DND-41 (cell line): ENCODE data around the gene ZNF506.

Experiments used
- ATAC-seq: fragments of 200-7000 bp; cut with Tn5 transposase; 3 replicates; pipeline ENCODE4 v1.9.1; 2021; ENCODE audit warnings: low read depth; ENCODE audit not compliant: insufficient read depth
- DNase-seq: peaks from one replicate; pipeline ENCODE4 v3.0.0-alpha.2; 2020
- H2AFZ ChIP-seq: 2 replicates; pipeline ENCODE4 v1.6.0; 2012; ENCODE audit warnings: low read depth, low read length
- H3K27ac ChIP-seq: 2 replicates; pipeline ENCODE4 v1.5.1; 2012; ENCODE audit warnings: low read length, inconsistent platforms
- H3K27me3 ChIP-seq: fragments of 200-600 bp; sonication (generic); 2 replicates; pipeline ENCODE4 v1.6.0; 2012; ENCODE audit warnings: low read length, mild to moderate bottlenecking, inconsistent platforms; ENCODE audit not compliant: insufficient read depth, poor library complexity
- H3K36me3 ChIP-seq: 2 replicates; pipeline ENCODE4 v1.5.1; 2012; ENCODE audit warnings: low read length, inconsistent platforms; ENCODE audit not compliant: insufficient read depth
- H3K4me1 ChIP-seq: 2 replicates; pipeline ENCODE4 v1.5.1; 2012; ENCODE audit warnings: mild to moderate bottlenecking, low read length; ENCODE audit not compliant: insufficient read depth
- H3K4me2 ChIP-seq: 2 replicates; pipeline ENCODE4 v1.6.0; 2012; ENCODE audit warnings: mild to moderate bottlenecking, moderate library complexity, low read length, inconsistent platforms; ENCODE audit not compliant: insufficient read depth
- H3K4me3 ChIP-seq, 2 experiments: fragments of 200-600 bp in 1 of 2; shearing (Covaris generic) in 1 of 2; 2 replicates each; pipeline ENCODE4 v1.5.1; 2012 to 2016; ENCODE audit warnings: inconsistent platforms in 2 of 2, low read length in 2 of 2, mild to moderate bottlenecking in 2 of 2, low read depth in 1 of 2, moderate library complexity in 1 of 2
- H3K79me2 ChIP-seq: 2 replicates; pipeline ENCODE4 v1.6.0; 2012; ENCODE audit warnings: low read length, inconsistent platforms; ENCODE audit not compliant: insufficient read depth
- H3K9ac ChIP-seq: 2 replicates; pipeline ENCODE4 v1.6.0; 2012; ENCODE audit warnings: low read depth, mild to moderate bottlenecking, inconsistent platforms, low read length, moderate library complexity
- H3K9me3 ChIP-seq: 2 replicates; pipeline ENCODE4 v1.5.1; 2012; ENCODE audit warnings: low read length, moderate library complexity, mild to moderate bottlenecking, inconsistent platforms; ENCODE audit not compliant: insufficient read depth, severe bottlenecking
- H4K20me1 ChIP-seq: 2 replicates; pipeline ENCODE4 v1.6.0; 2012; ENCODE audit warnings: low read length; ENCODE audit not compliant: insufficient read depth
- EZH2 ChIP-seq: IDR thresholded peaks from 3 replicates; pipeline ENCODE4 v1.6.1; 2012; ENCODE audit warnings: borderline replicate concordance, low read depth, mild to moderate bottlenecking, moderate library complexity, low read length, inconsistent platforms; ENCODE audit not compliant: severe bottlenecking
- TF ChIP-seq, protein P1 (sequence below): IDR thresholded peaks from 2 replicates; pipeline ENCODE4 v1.5.1; 2012; ENCODE audit warnings: borderline replicate concordance, low read length, moderate library complexity, mild to moderate bottlenecking; ENCODE audit not compliant: poor library complexity, severe bottlenecking; ENCODE audit errors: extremely low read depth

ZNF506 gene

DNA sequence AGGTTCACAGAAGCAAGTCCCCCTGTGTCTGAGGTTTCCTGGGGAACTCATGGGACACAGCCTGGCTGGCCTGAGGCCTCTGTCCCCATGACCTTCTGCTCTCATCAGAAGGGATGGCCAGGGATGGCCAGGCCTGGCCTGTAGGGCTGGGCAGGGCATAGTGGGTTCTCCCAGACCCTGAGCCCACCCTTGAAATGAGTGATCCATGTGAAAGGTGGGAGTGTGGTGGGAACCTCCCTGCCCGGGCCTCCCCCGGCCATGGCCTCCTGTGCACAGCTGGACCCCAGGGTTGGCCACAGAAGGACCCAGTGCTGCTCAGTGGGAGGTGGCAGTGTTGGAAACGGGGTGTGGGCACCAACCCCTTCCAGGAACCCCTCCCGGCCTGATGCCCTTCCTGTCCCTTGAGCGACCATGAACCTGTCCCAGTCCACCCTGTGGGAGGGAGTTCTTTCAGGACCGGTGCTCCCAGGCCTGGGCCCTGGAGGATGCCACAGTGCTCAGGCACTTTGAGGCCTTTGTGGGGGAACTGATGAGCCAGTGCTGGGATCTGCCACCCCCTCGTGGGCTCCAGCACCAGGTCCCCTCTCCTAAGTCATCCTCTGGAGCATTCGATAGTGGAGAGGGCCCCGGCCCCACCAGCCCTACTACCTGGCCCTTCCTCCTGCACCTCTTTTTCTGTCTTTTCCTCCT lies 73.2 kb downstream of the ZNF506 start:
- DNase-seq, result no peak

DNA sequence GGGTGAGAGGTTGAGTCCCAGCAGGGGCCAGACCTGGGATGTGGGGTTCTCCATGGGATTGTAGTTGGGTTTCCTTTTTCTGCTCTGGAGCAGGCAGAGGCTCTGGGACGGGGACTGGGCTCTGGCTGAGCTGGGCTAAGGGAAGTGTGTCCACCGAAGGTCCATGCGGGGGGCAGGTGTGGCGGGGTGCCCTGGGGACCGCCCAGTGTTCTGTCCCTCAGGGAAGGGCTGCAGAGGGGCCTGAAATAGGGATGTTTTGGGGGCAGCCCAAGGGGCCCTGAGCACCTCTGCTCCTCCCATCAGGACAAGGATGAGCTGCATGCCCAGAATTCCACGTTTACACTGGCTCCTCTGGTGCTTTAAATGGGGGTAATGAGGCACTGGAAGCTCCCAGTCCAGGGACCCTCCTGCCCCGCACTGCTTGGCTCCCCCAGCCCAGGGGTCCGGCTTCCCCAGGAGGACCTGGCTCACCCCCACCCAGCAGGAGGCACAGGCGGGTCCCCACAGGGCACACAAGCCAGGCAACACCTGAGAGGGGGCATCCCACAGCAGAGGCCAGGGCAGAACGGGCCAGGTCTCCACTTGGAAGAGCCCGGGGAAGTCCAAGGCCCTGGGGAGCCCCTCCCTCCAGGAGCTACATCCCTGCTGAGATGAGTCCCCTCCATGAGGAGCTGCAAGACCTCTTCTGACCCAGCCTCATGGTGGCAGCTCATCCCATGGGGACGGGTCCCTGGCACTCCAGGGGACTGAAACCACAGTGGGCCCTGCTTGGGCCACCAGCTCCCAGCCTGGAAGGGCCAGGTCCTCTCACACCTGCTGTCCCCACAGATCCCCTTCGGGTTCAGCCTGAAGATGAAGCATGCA lies 74.0 kb downstream of the ZNF506 start:
- ATAC-seq (no peak), DNase-seq (no peak)
- Histone ChIP-seq H3K4me1 (no peaks in the 10 kb centered on the region), H3K9me3 (no peaks in the 10 kb centered on the region), H2AFZ (no peak overlapping the region), H3K79me2 (no peaks in the 10 kb centered on the region), H3K4me2 (no peak overlapping the region), H3K4me3 (no peak overlapping the region), H3K9ac (no peak overlapping the region), H3K27ac (no peak overlapping the region), H4K20me1 (no peaks in the 10 kb centered on the region), H3K27me3 (no peaks in the 10 kb centered on the region), H3K36me3 (no peaks in the 10 kb centered on the region)
- no peak for TF ChIP-seq EZH2
- TF ChIP-seq, protein P1, sequence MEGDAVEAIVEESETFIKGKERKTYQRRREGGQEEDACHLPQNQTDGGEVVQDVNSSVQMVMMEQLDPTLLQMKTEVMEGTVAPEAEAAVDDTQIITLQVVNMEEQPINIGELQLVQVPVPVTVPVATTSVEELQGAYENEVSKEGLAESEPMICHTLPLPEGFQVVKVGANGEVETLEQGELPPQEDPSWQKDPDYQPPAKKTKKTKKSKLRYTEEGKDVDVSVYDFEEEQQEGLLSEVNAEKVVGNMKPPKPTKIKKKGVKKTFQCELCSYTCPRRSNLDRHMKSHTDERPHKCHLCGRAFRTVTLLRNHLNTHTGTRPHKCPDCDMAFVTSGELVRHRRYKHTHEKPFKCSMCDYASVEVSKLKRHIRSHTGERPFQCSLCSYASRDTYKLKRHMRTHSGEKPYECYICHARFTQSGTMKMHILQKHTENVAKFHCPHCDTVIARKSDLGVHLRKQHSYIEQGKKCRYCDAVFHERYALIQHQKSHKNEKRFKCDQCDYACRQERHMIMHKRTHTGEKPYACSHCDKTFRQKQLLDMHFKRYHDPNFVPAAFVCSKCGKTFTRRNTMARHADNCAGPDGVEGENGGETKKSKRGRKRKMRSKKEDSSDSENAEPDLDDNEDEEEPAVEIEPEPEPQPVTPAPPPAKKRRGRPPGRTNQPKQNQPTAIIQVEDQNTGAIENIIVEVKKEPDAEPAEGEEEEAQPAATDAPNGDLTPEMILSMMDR, result no peak

More for the DNA sequence above, 73.2 kb downstream of the ZNF506 start:
- no peak overlapping the region for H3K4me3 ChIP-seq
- H2AFZ ChIP-seq, result no peak overlapping the region
- no peak for ATAC-seq
- no peak for TF ChIP-seq EZH2
- H3K4me2 ChIP-seq, result no peak overlapping the region
- H4K20me1 ChIP-seq, result no peaks in the 10 kb centered on the region
- H3K9ac ChIP-seq, result no peak overlapping the region
- no peaks in the 10 kb centered on the region for H3K27me3 ChIP-seq
- H3K79me2 ChIP-seq, result no peaks in the 10 kb centered on the region
- H3K4me1 ChIP-seq, result no peaks in the 10 kb centered on the region
- no peaks in the 10 kb centered on the region for H3K36me3 ChIP-seq
- H3K27ac ChIP-seq, result no peak overlapping the region
- no peaks in the 10 kb centered on the region for H3K9me3 ChIP-seq

DNA sequence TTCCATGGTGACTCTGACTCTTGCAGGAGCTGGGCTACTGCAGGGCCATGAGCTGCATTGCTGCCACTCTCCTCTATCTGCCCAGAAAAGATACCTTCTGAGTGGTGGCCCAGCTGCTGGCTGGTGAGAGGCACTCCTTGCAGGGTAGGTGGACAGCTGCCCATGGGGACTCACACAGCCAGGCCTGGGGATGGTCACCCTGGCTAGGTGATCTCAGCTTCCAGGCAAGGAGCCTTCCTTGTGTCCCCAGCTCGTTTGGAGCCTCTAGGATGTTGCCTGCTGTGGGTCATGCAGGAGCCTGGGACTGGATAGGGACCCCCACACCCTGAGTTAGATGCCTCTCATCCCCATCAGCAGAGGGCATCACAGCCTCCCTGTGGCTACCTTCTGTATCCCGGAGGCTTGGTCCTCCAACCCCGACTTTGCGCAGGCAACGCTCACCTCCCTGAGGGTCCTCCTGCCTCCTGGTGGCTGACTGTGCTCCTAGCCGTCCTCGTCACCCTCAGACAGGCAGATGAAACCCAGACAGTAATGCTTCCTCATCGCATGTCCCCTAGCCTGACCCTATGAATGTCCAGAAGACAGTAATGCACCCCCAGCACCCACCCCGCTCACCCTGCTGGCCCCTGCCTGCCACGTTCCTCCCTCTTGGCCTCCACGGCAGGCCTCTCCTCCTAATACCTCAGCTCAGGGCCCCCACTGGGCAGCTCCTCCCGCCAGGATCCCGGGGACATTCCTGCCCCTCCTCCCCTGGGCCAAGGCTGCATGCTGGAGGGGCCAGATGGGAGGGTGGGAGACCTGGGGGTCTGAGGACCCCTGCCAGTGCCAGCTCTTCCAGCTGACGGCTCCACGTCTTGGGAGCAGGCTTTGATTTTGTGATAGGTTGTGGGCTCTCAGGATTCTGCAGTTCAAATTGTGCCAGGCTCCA lies 75.0 kb downstream of the ZNF506 start:
- H2AFZ ChIP-seq, result no peak overlapping the region
- ATAC-seq, result no peak

More for the DNA sequence above, 75.0 kb downstream of the ZNF506 start:
- H3K9ac ChIP-seq, result no peak overlapping the region
- DNase-seq, result no peak
- TF ChIP-seq EZH2, result no peak
- TF ChIP-seq, protein P1, result peak; percentile 46
- no peaks in the 10 kb centered on the region for H3K36me3 ChIP-seq
- H4K20me1 ChIP-seq, result no peaks in the 10 kb centered on the region
- no peaks in the 10 kb centered on the region for H3K27me3 ChIP-seq
- H3K4me2 ChIP-seq, result no peak overlapping the region
- no peaks in the 10 kb centered on the region for H3K9me3 ChIP-seq
- H3K4me1 ChIP-seq, result no peaks in the 10 kb centered on the region
- H3K79me2 ChIP-seq, result no peaks in the 10 kb centered on the region
- no peak overlapping the region for H3K27ac ChIP-seq
- no peak overlapping the region for H3K4me3 ChIP-seq
